GM12891 (cell line): Measurements from ENCODE around the gene CA12.

Experiments used
- POLR2A ChIP-seq: IDR thresholded peaks from 2 replicates; pipeline ENCODE4 v1.6.1; 2011; ENCODE audit warnings: low read depth, low read length, control low read depth
- POLR2AphosphoS5 ChIP-seq: IDR thresholded peaks from 2 replicates; pipeline ENCODE4 v1.6.1; 2011; ENCODE audit warnings: low read depth, low read length, control low read depth
- POU2F2 ChIP-seq: IDR thresholded peaks from 2 replicates; pipeline ENCODE4 v1.6.1; 2011; ENCODE audit warnings: low read depth, mild to moderate bottlenecking, control low read depth, low read length, moderate library complexity
- SPI1 ChIP-seq: IDR thresholded peaks from 2 replicates; pipeline ENCODE4 v1.6.1; 2011; ENCODE audit warnings: low read depth, low read length, control low read depth
- TAF1 ChIP-seq: IDR thresholded peaks from 2 replicates; pipeline ENCODE4 v1.6.1; 2011; ENCODE audit warnings: low read depth, low read length, control low read depth

DNA sequence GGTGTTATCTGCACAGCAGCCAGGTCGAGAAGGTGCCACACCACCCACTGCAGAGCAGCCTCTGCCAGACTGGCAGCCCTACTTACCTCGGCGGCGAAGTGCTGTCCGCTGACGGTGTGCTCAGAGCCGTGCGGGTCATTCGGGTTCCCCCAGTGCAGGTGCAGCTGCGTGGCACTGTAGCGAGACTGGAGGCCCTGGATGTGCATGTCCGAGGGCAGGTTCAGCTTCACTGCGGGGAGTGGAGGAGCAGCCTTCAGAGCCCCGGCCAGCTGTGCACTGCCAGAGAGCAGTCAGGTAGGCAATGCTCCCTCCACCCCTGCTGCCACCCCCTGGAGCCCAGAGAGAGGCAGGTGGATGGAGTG, 36.3 kb downstream of the CA12 start:
- TF ChIP-seq POLR2A (no peak), POLR2AphosphoS5 (no peak), TAF1 (no peak), POU2F2 (no peak), SPI1 (no peak)
